ENCODE data around the gene TRIM37. TPM values are rescaled to one million over a fixed set of nuclear protein-coding genes. Genes with fewer than 3 reads are reported as not detected.

The TRIM37 gene
- total RNA-seq, 1 experiment from 2014 or later, result 38.9 TPM

- POLR2A ChIA-PET, result interaction anchor here (0.6 to 3.9 kb wide), 10 partner anchors 7 to 736 kb away, joined by 3 to 35 read pairs (median 6); partner anchors contain the start of genes SMG8 and TRIM37
- CTCF ChIA-PET, result no interaction called here
- no TSS peak for BruUV-seq (replicated peaks)
- TF ChIP-seq CTCF (IDR thresholded peaks at IDR 0.05; ENCODE audit: unreplicated experiment), result no peak
- intact Hi-C loops (cut with micrococcal nuclease), result no loop called here
- H3K36me3 Mint-ChIP-seq (ENCODE audit: insufficient read depth, unreplicated experiment), result peaks cover 18% of the 10 kb centered on the region
- no peak for DNase-seq (ENCODE audit: unreplicated experiment)
- no peaks in the 10 kb centered on the region for H3K27me3 Mint-ChIP-seq (ENCODE audit: insufficient read depth, unreplicated experiment)
- no peak overlapping the region for H3K27ac Mint-ChIP-seq (ENCODE audit: low read depth, unreplicated experiment)
- no peaks in the 10 kb centered on the region for H3K9me3 Mint-ChIP-seq (ENCODE audit: unreplicated experiment)
- peaks cover 27% of the 10 kb centered on the region for H3K4me1 Mint-ChIP-seq (ENCODE audit: insufficient read depth, unreplicated experiment)
- H3K4me3 Mint-ChIP-seq (ENCODE audit: unreplicated experiment), result no peak overlapping the region
These were observed 44.3 kb upstream of the TRIM37 start for GRCh38 chr17:59151006-59151405.

- Mint-ChIP-seq H3K9me3 (ENCODE audit: unreplicated experiment) (no peaks in the 10 kb centered on the region), H3K4me1 (ENCODE audit: insufficient read depth, unreplicated experiment) (peaks cover 33% of the 10 kb centered on the region), H3K27ac (ENCODE audit: low read depth, unreplicated experiment) (peak overlapping the region; percentile 44), H3K4me3 (ENCODE audit: unreplicated experiment) (no peak overlapping the region), H3K36me3 (ENCODE audit: insufficient read depth, unreplicated experiment) (peaks cover 18% of the 10 kb centered on the region), H3K27me3 (ENCODE audit: insufficient read depth, unreplicated experiment) (no peaks in the 10 kb centered on the region)
- intact Hi-C loops (cut with micrococcal nuclease), result no loop called here
- no peak for DNase-seq (ENCODE audit: unreplicated experiment)
- POLR2A ChIA-PET, result interaction anchor here (0.6 to 3.9 kb wide), 9 partner anchors 8 to 335 kb away, joined by 3 to 35 read pairs (median 3); partner anchors contain the start of genes SMG8 and TRIM37
- no peak for TF ChIP-seq CTCF (IDR thresholded peaks at IDR 0.05; ENCODE audit: unreplicated experiment)
- no TSS peak for BruUV-seq (replicated peaks)
- CTCF ChIA-PET, result interaction anchor here (0.9 to 1.3 kb wide), 2 partner anchors 7 to 10 kb away, joined by 4 to 5 read pairs; no protein-coding TSS in a partner anchor
These were observed 43.3 kb upstream of the TRIM37 start for GRCh38 chr17:59149841-59150511.

- Mint-ChIP-seq H3K27ac (ENCODE audit: low read depth, unreplicated experiment) (peak overlapping the region; percentile 44), H3K36me3 (ENCODE audit: insufficient read depth, unreplicated experiment) (peaks cover 18% of the 10 kb centered on the region), H3K4me1 (ENCODE audit: insufficient read depth, unreplicated experiment) (peaks cover 33% of the 10 kb centered on the region), H3K4me3 (ENCODE audit: unreplicated experiment) (no peak overlapping the region), H3K9me3 (ENCODE audit: unreplicated experiment) (no peaks in the 10 kb centered on the region), H3K27me3 (ENCODE audit: insufficient read depth, unreplicated experiment) (no peaks in the 10 kb centered on the region)
- no TSS peak for BruUV-seq (replicated peaks)
- no peak for TF ChIP-seq CTCF (IDR thresholded peaks at IDR 0.05; ENCODE audit: unreplicated experiment)
- peak; percentile 31 for DNase-seq (ENCODE audit: unreplicated experiment)
- CTCF ChIA-PET, result interaction anchor here (0.7 to 1.3 kb wide), 2 partner anchors 8 to 13 kb away, joined by 3 to 5 read pairs; no protein-coding TSS in a partner anchor
- intact Hi-C loops (cut with micrococcal nuclease), result no loop called here
- POLR2A ChIA-PET, result interaction anchor here (1.0 to 3.9 kb wide), 5 partner anchors 9 to 43 kb away, joined by 3 to 35 read pairs (median 3); partner anchors contain the start of gene TRIM37
These were observed 42.4 kb upstream of the TRIM37 start for GRCh38 chr17:59149051-59149450.

GRCh38 chr17:59145571-59146096, 39.0 kb upstream of the TRIM37 start:
- POLR2A ChIA-PET, result interaction anchor here (0.6 to 2.6 kb wide), 6 partner anchors 10 to 744 kb away, joined by 3 to 10 read pairs (median 4); partner anchors contain the start of genes PRR11 and SKA2
- Mint-ChIP-seq H3K4me1 (ENCODE audit: insufficient read depth, unreplicated experiment) (peaks cover 14% of the 10 kb centered on the region), H3K9me3 (ENCODE audit: unreplicated experiment) (no peaks in the 10 kb centered on the region), H3K36me3 (ENCODE audit: insufficient read depth, unreplicated experiment) (peaks cover 24% of the 10 kb centered on the region), H3K27ac (ENCODE audit: low read depth, unreplicated experiment) (no peak overlapping the region), H3K27me3 (ENCODE audit: insufficient read depth, unreplicated experiment) (no peaks in the 10 kb centered on the region), H3K4me3 (ENCODE audit: unreplicated experiment) (no peak overlapping the region)
- CTCF ChIA-PET, result interaction anchor here (0.6 to 1.2 kb wide), 5 partner anchors 9 to 94 kb away, joined by 3 to 6 read pairs (median 4); partner anchors contain the start of genes PRR11 and SKA2
- no TSS peak for BruUV-seq (replicated peaks)
- DNase-seq (ENCODE audit: unreplicated experiment), result no peak
- intact Hi-C loops (cut with micrococcal nuclease), result no loop called here
- no peak for TF ChIP-seq CTCF (IDR thresholded peaks at IDR 0.05; ENCODE audit: unreplicated experiment)
